H54 (cell line): ENCODE results near the gene TMA7.
"Not testable (repeated sequence)": the region's sequence is repeated elsewhere in the genome, so short reads cannot be mapped to it uniquely, and the experiment has no call there.

Experiments
- DNase-seq: peaks from one replicate; pipeline ENCODE4 v3.0.0; 2011; ENCODE audit warnings: low spot score, mixed read lengths; ENCODE audit not compliant: insufficient read length
- FAIRE-seq: peaks from 3 replicates; lab custom pipeline; 2011; peaks lifted over from hg19 to GRCh38; lab: Jason Lieb, UNC
- POLR2A ChIP-seq: IDR thresholded peaks from 2 replicates; pipeline ENCODE4 v1.6.1; 2011; ENCODE audit warnings: low read depth, mild to moderate bottlenecking, low read length

The TMA7 gene

DNA sequence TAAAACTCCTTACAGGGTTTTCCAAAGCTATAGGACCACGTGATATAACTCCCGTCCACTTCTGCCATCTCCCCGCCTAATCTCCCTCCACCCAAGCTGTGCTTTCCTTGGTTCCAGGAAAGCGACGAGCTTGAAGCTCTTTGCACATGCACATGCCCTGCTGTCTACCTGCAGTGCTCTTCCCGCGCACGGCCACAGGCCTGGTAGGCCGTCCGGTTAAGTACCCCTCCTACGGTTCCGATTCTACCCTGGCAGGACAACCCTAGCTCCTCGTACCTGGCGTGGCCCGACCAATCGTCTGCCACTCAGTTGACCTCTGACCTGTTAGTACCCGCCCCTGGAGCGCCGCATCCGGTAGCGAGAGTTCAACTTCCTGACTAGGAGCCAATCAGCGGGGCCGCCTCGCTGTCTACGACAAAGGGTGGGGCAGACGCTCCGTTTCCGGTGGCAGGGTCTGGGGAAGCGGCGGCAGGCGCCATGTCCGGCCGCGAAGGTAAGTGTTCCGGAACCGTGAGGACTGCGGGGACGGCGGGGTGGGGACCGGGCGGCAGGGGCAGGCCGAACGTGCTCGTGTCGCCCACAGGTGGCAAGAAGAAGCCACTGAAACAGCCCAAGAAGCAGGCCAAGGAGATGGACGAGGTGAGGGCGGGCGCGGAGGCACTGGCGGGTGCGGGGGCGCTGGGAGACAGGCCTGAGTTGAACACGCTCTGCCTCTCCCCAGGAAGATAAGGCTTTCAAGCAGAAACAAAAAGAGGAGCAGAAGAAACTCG is at the start of gene TMA7, which contains the start of gene CCDC51:
TSS of gene TMA7 (plus strand) at position 438 of the 770 bp plus-strand sequence. CDS start at position 478, 40 bp downstream.
TSS of gene CCDC51 (minus strand) at position 300 of the 770 bp plus-strand sequence. CDS start 4,991 bp downstream, outside the sequence.
- peak; percentile 85 for TF ChIP-seq POLR2A
- peak; percentile 91 for DNase-seq
- FAIRE-seq = peak; percentile 72

DNA sequence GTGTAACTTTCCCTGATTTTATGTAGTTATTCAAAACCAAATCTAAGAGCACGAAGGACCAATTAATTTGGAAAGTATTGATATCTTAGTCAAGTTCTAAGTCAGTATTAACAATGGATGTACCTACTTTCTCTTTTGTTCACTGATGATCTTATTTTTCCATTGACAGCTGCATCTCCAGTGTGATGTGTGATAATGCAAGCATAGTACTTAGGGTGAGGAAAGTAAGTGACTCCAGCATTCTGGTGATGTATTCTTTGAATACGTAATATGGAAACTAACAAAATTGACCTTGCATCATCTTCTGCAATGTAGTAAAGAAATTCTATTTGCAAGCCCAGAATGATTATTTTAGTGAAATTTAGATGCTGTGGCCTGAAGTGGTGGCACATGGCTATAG is 45.7 kb upstream of the TMA7 start:
- DNase-seq (no peak), FAIRE-seq (no peak)
- no peak for TF ChIP-seq POLR2A

GRCh38 chr3:48395714-48396113 is 44.3 kb upstream of the TMA7 start:
- no peak for FAIRE-seq
- DNase-seq = no peak
- no peak for TF ChIP-seq POLR2A

GRCh38 chr3:48397767-48398681 is 42.0 kb upstream of the TMA7 start:
- no peak for DNase-seq
- TF ChIP-seq POLR2A = no peak
- FAIRE-seq = no peak

GRCh38 chr3:48398701-48399386 is 41.2 kb upstream of the TMA7 start:
- FAIRE-seq (no peak), DNase-seq (no peak)
- no peak for TF ChIP-seq POLR2A

- FAIRE-seq (no peak), DNase-seq (peak; percentile 22)
- TF ChIP-seq POLR2A = no peak
Measured at GRCh38 chr3:48399387-48400172, 40.5 kb upstream of the TMA7 start.

- FAIRE-seq = peak; percentile 65
- peak; percentile 76 for DNase-seq
- TF ChIP-seq POLR2A = no peak
Measured at GRCh38 chr3:48400824-48401433, 39.1 kb upstream of the TMA7 start.

GRCh38 chr3:48401434-48401901 is 38.6 kb upstream of the TMA7 start:
- not testable (repeated sequence) for FAIRE-seq
- DNase-seq = peak; percentile 2

GRCh38 chr3:48402281-48402732 is 37.8 kb upstream of the TMA7 start:
- no peak for FAIRE-seq
- peak; percentile 78 for DNase-seq

DNA sequence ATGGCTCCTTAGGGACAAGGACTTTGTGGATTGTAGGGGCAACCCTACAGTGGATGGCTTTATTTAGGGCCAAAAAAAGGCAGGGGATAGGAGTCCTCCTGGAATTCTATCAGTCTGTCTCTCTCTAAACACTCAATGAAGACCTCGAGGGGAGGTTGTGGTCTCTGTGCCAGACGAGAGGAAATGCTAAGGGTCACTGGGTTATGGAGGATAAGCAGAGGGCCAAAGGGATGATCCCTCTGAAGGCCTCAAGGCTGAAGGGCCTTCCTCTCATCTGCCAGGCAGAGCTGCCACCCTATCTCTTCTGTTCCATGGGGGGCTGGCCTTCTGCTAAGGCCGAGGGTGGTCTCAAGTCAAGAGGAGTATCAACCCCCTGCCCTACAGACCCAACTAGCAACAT is 37.1 kb upstream of the TMA7 start:
- TF ChIP-seq POLR2A = no peak
- DNase-seq (peak; percentile 4), FAIRE-seq (no peak)

More at GRCh38 chr3:48402281-48402732, 37.8 kb upstream of the TMA7 start:
- TF ChIP-seq POLR2A = no peak

DNA sequence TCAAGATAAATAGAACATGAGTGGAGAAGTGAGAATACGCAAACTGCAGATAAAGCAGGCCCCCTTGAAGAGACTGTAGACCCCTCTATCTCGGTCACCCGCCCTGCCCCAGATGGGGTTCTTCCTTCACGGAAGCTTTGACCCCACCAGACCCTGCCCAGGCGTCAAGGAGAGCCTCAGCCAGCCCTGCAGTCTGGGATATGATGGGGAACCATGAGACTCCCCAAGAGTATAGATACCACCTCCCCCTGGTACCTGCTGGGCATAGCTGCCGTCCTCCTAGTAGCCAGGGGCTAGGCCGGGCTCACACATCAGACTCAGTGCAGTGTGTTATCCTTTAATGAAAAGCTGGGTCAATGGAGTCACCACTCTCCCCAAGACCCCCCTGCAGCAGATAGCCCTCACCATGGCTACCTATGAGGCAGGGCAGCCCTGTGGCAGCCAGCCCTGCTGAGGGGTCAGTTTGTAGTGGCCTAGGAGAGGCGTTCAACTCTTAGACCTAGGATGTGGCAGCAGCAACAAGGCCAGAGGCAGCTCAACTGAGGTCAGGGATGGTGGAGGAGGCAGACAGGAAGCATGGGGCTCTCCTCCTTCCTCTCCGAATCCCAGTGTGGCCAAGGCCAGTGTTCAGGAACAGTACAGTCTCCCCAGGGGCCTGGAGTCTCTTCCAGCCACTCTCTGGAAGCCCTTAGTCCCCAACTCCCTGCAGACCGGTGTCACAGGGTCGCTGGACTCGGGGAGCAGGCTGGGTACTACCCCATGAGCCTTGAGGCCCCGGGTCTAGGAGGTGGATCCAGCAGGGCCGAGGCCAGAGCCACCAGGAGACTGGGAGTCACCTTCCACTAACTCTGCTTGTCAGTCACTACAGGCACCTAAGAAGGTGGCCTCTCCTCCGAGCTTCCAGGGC is 36.3 kb upstream of the TMA7 start:
- DNase-seq (peak; percentile 1), FAIRE-seq (no peak)
- no peak for TF ChIP-seq POLR2A
